DND-41 (cell line): ENCODE data around the gene ONECUT3.

Experiments used
- ATAC-seq: fragments of 200-7000 bp; cut with Tn5 transposase; 3 replicates; pipeline ENCODE4 v1.9.1; 2021; ENCODE audit warnings: low read depth; ENCODE audit not compliant: insufficient read depth
- DNase-seq: peaks from one replicate; pipeline ENCODE4 v3.0.0-alpha.2; 2020
- H2AFZ ChIP-seq: 2 replicates; pipeline ENCODE4 v1.6.0; 2012; ENCODE audit warnings: low read depth, low read length
- H3K27ac ChIP-seq: 2 replicates; pipeline ENCODE4 v1.5.1; 2012; ENCODE audit warnings: low read length, inconsistent platforms
- H3K27me3 ChIP-seq: fragments of 200-600 bp; sonication (generic); 2 replicates; pipeline ENCODE4 v1.6.0; 2012; ENCODE audit warnings: low read length, mild to moderate bottlenecking, inconsistent platforms; ENCODE audit not compliant: insufficient read depth, poor library complexity
- H3K36me3 ChIP-seq: 2 replicates; pipeline ENCODE4 v1.5.1; 2012; ENCODE audit warnings: low read length, inconsistent platforms; ENCODE audit not compliant: insufficient read depth
- H3K4me1 ChIP-seq: 2 replicates; pipeline ENCODE4 v1.5.1; 2012; ENCODE audit warnings: mild to moderate bottlenecking, low read length; ENCODE audit not compliant: insufficient read depth
- H3K4me2 ChIP-seq: 2 replicates; pipeline ENCODE4 v1.6.0; 2012; ENCODE audit warnings: mild to moderate bottlenecking, moderate library complexity, low read length, inconsistent platforms; ENCODE audit not compliant: insufficient read depth
- H3K4me3 ChIP-seq, 2 experiments: fragments of 200-600 bp in 1 of 2; shearing (Covaris generic) in 1 of 2; 2 replicates each; pipeline ENCODE4 v1.5.1; 2012 to 2016; ENCODE audit warnings: inconsistent platforms in 2 of 2, low read length in 2 of 2, mild to moderate bottlenecking in 2 of 2, low read depth in 1 of 2, moderate library complexity in 1 of 2
- H3K79me2 ChIP-seq: 2 replicates; pipeline ENCODE4 v1.6.0; 2012; ENCODE audit warnings: low read length, inconsistent platforms; ENCODE audit not compliant: insufficient read depth
- H3K9ac ChIP-seq: 2 replicates; pipeline ENCODE4 v1.6.0; 2012; ENCODE audit warnings: low read depth, mild to moderate bottlenecking, inconsistent platforms, low read length, moderate library complexity
- H3K9me3 ChIP-seq: 2 replicates; pipeline ENCODE4 v1.5.1; 2012; ENCODE audit warnings: low read length, moderate library complexity, mild to moderate bottlenecking, inconsistent platforms; ENCODE audit not compliant: insufficient read depth, severe bottlenecking
- H4K20me1 ChIP-seq: 2 replicates; pipeline ENCODE4 v1.6.0; 2012; ENCODE audit warnings: low read length; ENCODE audit not compliant: insufficient read depth
- CTCF ChIP-seq: IDR thresholded peaks from 2 replicates; pipeline ENCODE4 v1.5.1; 2012; ENCODE audit warnings: borderline replicate concordance, low read length, moderate library complexity, mild to moderate bottlenecking; ENCODE audit not compliant: poor library complexity, severe bottlenecking; ENCODE audit errors: extremely low read depth
- EZH2 ChIP-seq: IDR thresholded peaks from 3 replicates; pipeline ENCODE4 v1.6.1; 2012; ENCODE audit warnings: borderline replicate concordance, low read depth, mild to moderate bottlenecking, moderate library complexity, low read length, inconsistent platforms; ENCODE audit not compliant: severe bottlenecking

ONECUT3 gene

GRCh38 chr19:1787116-1787515 is 33.8 kb downstream of the ONECUT3 start:
- Histone ChIP-seq H3K4me2 (no peak overlapping the region), H3K27ac (no peak overlapping the region), H2AFZ (no peak overlapping the region), H3K4me1 (no peaks in the 10 kb centered on the region), H3K9me3 (no peaks in the 10 kb centered on the region), H3K79me2 (no peaks in the 10 kb centered on the region), H3K27me3 (no peaks in the 10 kb centered on the region), H4K20me1 (no peaks in the 10 kb centered on the region), H3K4me3 (no peak overlapping the region), H3K9ac (no peak overlapping the region), H3K36me3 (no peaks in the 10 kb centered on the region)
- no peak for TF ChIP-seq EZH2
- TF ChIP-seq CTCF, result no peak
- no peak for ATAC-seq
- DNase-seq, result no peak

- no peak overlapping the region for H3K4me3 ChIP-seq
These were observed 36.1 kb downstream of the ONECUT3 start for GRCh38 chr19:1789261-1790041.

GRCh38 chr19:1790054-1790792 is 36.9 kb downstream of the ONECUT3 start:
- Histone ChIP-seq H3K27me3 (no peaks in the 10 kb centered on the region), H3K79me2 (no peaks in the 10 kb centered on the region), H3K9ac (no peak overlapping the region), H3K4me2 (no peak overlapping the region), H3K36me3 (no peaks in the 10 kb centered on the region), H3K9me3 (no peaks in the 10 kb centered on the region), H3K27ac (no peak overlapping the region), H2AFZ (no peak overlapping the region), H4K20me1 (0 out of 2 replicates have a peak, but pooled peaks cover 3% of the 10 kb centered on the region), H3K4me1 (no peaks in the 10 kb centered on the region), H3K4me3 (no peak overlapping the region)
- TF ChIP-seq EZH2 (no peak), CTCF (no peak)
- 0 out of 3 replicates have a peak, but pooled peaks have one; percentile 7 for ATAC-seq
- no peak for DNase-seq

More at GRCh38 chr19:1789261-1790041, 36.1 kb downstream of the ONECUT3 start:
- DNase-seq, result no peak
- Histone ChIP-seq H3K9ac (no peak overlapping the region), H3K27ac (no peak overlapping the region), H4K20me1 (0 out of 2 replicates have a peak, but pooled peaks cover 3% of the 10 kb centered on the region), H3K36me3 (no peaks in the 10 kb centered on the region), H3K9me3 (no peaks in the 10 kb centered on the region), H3K4me1 (no peaks in the 10 kb centered on the region), H3K79me2 (no peaks in the 10 kb centered on the region), H3K27me3 (no peaks in the 10 kb centered on the region), H3K4me2 (no peak overlapping the region), H2AFZ (no peak overlapping the region)
- ATAC-seq, result no peak
- no peak for TF ChIP-seq CTCF
- TF ChIP-seq EZH2, result no peak
